GM12874 (cell line): Measurements from ENCODE around the gene UTRN.

Source experiments
- TF ChIP-seq, protein P1 (sequence below): IDR thresholded peaks from 2 replicates; pipeline ENCODE4 v1.5.1; 2011; ENCODE audit warnings: low read depth, mild to moderate bottlenecking, control low read depth, low read length, moderate library complexity; ENCODE audit not compliant: insufficient read depth

The UTRN gene

DNA sequence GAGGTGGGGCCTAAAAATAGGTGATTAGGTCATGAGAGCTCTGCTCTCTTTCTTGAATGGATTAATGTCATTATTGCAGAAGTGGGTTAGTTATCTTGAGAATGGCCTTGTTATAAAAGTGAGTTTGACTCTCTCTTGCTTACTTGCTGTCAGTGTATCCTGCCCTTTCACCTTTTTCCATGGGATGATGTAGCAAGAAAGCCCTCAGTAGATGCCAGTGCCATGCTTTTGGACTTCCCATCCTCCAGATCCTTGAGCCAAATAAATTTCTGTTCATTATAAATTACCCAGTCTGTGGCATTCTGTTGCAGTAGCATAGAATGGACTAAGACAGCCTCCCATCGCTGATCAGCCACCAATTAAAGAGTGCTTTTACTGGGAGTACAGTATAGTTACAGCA, 40.1 kb downstream of the UTRN start:
- TF ChIP-seq, protein P1, sequence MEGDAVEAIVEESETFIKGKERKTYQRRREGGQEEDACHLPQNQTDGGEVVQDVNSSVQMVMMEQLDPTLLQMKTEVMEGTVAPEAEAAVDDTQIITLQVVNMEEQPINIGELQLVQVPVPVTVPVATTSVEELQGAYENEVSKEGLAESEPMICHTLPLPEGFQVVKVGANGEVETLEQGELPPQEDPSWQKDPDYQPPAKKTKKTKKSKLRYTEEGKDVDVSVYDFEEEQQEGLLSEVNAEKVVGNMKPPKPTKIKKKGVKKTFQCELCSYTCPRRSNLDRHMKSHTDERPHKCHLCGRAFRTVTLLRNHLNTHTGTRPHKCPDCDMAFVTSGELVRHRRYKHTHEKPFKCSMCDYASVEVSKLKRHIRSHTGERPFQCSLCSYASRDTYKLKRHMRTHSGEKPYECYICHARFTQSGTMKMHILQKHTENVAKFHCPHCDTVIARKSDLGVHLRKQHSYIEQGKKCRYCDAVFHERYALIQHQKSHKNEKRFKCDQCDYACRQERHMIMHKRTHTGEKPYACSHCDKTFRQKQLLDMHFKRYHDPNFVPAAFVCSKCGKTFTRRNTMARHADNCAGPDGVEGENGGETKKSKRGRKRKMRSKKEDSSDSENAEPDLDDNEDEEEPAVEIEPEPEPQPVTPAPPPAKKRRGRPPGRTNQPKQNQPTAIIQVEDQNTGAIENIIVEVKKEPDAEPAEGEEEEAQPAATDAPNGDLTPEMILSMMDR: no peak

DNA sequence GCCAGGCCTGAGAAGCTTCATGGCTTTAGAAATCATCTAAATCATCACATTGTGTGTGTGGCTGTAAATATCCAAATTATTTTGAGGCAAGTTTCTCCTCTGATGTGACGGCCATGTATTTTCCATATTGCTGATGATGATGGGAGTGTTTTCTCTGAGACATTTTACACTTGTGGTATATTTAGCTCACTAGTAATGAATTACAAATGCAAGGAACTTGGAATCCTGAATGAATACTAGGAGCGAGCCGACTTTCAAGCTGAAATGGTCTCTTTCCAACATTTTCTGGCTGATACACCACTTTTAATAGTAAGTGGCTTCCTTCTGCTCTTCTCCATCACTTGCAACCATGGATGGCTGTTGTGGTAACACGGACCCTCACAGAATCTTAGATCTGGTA, 41.3 kb downstream of the UTRN start:
- TF ChIP-seq, protein P1: no peak

DNA sequence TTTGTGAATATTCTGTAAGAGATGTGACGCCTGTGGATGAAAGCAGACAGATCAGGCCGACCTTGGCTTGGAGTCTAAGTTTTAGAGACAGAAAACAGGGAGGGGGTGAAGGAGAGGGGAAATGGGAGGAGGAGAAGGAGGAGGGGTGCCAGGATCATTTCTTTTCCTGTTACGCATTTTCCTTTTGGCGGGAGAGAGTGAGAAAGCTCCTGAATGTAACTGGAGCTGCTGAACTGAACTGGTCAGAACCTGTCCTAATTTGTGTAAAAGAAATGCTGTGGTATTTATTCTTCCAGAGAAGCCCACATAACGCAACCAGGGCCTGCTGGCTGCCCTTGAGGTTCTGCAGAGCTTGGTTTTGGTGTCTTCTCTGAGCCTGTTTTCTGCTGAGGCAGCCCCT, 41.9 kb downstream of the UTRN start:
- TF ChIP-seq, protein P1: no peak

DNA sequence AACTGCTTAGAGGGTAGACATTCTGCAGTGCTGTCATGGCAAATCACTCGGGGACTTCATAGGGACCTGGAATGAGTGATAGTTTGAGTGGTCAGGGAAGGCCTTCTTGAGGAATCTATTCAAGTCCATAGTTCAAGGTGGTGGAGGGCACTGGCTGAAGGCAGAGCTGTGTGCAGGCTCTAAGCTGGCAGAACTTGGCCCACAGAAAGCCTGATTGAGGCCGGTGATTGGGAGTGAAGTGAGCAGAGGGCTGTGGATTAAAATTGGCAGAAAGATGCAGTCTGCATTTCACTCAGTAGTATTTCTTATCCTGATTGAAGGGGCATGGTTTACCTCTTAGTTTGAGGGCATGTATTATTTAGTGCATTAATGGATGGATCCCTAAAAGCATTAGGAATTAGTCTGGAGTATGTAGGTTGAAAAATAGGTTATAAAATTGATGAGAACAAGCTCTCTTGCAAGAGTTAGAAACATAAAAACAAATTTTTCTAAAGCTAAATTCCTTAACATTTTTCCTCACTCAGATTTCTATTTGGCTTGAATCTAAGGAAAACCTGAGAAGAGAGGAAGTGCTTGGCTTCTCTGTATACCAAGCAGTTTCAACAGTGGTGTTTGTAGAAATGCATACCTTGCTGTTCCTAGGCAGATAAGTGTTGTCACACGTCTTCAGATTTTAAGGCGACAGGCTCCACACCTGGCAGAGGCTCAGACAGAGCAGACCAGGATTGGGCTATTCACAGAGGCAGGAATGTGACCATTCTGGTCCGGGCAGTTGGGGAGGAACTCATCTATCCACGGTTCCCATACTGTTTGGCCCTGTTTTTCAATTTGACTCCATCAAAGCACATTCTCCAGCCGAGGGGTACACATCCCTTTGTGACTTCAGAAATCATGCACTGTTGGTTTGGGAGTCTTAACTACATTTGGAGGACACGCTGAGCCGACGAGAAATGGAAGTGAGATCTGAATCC, 45.2 kb downstream of the UTRN start:
- TF ChIP-seq, protein P1: no peak

DNA sequence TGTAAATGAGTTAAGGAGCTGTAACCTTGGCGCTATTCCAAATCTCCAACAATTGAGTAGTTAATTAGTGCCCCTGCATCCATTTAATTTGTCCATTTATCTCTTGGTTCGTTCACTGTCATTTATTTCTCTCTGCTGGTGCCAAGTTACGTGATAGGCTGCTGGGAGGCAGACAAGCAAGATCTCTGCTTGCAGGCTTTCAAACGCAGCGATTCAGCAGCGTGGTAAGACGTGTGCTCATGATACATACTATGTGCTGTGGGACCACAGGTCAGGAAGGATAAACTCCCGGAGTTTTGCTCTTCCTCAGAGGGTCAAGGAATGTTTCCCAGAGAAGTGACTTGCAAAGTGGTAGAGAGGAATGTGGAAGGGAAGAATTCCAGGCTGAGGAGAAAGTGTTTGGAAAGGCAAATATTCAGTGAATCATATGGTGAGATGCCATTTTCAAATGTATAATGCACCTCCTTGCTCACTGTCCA, 46.4 kb downstream of the UTRN start:
- TF ChIP-seq, protein P1: no peak

DNA sequence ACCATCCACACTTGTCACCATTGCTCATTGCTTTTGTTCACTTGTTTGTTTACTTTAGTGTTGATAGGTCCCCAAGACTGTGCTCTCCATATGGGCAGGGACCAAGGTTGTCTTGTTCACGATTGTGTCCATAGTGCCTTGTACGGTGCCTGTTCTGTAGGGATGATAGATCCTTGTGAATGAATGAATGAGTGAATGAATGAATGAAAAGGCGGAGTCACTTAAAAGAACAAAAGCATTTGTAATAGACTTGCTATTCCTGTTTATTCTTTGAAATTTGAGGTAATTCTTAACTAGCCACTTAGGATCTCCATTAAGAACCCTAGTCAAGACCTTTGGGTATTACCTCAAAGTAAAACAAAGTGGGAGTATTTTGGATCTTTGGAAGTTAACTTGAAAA, 47.0 kb downstream of the UTRN start:
- TF ChIP-seq, protein P1: no peak

DNA sequence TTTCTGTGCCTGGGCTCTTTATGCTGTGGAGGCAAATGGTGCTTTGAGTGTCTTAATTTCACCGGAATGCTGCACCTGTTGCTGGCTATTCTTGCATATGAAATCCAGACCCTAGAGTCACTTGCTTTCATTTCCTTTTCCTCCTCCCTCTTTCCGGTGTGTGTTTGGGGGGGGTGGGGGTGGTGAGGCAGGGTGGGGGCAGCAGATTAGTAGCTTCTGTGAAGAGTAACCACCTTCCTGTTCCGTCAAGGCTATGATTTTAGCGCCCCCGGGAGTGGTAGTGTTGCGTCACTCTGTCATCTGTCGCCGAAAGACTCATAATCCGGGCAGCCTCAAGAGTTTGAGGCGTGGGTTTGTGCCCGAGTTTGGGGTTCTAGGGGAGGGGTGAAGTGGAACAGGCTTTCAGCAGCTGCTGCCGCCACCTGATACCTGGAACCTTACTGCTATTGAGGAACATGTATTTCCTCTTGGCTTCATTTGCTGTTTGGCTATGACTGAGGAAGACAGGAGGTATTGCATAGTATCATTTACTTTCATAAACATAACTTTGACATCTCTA, 49.1 kb downstream of the UTRN start:
- TF ChIP-seq, protein P1: no peak
